ENCODE data around the gene CCDC87.
A peak's percentile ranks its signal among the peaks of the same experiment; 100 is the strongest.
"Not testable (repeated sequence)": the region's sequence is repeated elsewhere in the genome, so short reads cannot be mapped to it uniquely, and the experiment has no call there.

The CCDC87 gene

DNA sequence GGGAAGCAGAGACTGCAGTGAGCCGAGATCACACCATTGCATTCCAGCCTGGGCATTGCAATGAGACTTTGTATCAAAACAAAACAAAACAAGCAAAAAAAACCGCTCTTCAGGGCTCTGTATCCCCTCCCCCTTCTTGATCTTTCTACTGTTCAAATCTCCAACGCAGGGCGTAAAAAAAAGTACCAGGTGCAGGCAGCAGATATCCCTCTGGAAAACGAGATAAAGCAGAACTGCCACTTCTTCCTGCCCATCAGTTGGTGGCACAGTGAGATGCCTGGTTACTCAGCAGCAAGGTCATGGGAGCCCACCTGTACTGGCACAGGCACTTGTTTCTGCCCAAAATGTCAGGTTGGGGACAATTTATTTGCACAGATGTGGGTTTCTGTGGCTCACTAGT, 11.3 kb upstream of the CCDC87 start:
- ATAC-seq (replicated peaks) (no peak), DNase-seq (no peak)
- Mint-ChIP-seq H3K27me3 (no peaks in the 10 kb centered on the region), H3K4me1 (peaks cover 17 to 46% of the 10 kb centered on the region in 2 donors), H3K36me3 (peaks cover 47 to 57% of the 10 kb centered on the region in 2 donors), H3K27ac (no peak overlapping the region), H3K9me3 (no peaks in the 10 kb centered on the region), H3K4me3 (no peak overlapping the region)

DNA sequence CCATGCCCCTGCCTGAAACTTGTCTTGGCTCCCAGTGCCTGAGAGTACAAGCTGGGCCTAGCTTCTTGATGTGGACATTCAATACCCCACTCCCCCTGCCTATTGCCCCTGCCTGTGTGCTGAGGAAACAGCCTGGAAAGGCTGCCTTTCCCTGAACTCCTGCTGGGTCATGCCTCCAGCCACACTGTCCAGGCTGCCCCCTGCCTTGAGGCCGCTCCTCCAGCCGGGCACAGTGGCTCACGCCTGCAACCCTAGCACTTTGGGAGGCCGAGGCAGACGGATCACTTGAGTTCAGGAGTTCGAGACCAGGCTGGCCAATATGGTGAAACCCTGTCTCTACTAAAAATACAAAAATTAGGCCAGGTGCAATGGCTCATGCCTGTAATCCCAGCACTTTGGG, 10.2 kb upstream of the CCDC87 start:
- peaks cover 14 to 41% of the 10 kb centered on the region in 2 donors for H3K4me1 Mint-ChIP-seq
- H3K36me3 Mint-ChIP-seq: peaks cover 45 to 55% of the 10 kb centered on the region in 2 donors
- H3K4me3 Mint-ChIP-seq: no peak overlapping the region
- ATAC-seq (replicated peaks): no peak
- no peaks in the 10 kb centered on the region for H3K9me3 Mint-ChIP-seq
- H3K27me3 Mint-ChIP-seq: no peaks in the 10 kb centered on the region
- no peak overlapping the region for H3K27ac Mint-ChIP-seq
- no peak for DNase-seq

DNA sequence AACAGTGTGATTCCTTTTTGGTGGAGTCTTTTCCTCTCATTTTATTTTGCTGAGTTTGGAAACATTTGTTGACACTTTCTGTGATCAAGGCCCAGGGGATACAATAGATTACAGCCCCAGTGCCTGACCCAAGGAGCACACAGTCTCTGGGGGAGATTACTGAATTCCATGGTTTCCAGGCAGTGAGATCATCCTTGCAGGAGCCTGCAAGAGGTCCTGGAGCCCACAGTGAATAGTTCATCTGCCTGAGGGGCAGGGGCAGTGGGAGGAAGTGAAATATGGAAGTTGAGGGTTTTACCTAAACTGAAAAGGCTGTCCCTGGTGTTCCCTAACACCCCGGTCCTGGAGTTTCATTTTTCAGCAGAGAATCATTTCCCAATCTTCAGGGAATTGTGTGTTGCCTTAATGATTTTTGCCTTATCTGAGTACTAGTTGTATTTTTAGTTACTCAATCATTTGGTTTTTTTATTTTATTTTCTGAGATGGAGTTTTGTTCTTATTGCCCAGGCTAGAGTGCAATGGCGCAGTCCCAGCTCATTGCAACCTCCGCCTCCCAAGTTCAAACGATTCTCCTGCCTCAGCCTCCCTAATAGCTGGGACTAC, 7.9 kb upstream of the CCDC87 start:
- peaks cover 14 to 35% of the 10 kb centered on the region in 2 donors for H3K4me1 Mint-ChIP-seq
- peaks cover 34 to 38% of the 10 kb centered on the region in 2 donors for H3K36me3 Mint-ChIP-seq
- H3K27me3 Mint-ChIP-seq: no peaks in the 10 kb centered on the region
- H3K27ac Mint-ChIP-seq: peak overlapping the region; percentile 31
- no peak overlapping the region for H3K4me3 Mint-ChIP-seq
- ATAC-seq (replicated peaks) (no peak), DNase-seq (no peak)
- H3K9me3 Mint-ChIP-seq: no peaks in the 10 kb centered on the region

DNA sequence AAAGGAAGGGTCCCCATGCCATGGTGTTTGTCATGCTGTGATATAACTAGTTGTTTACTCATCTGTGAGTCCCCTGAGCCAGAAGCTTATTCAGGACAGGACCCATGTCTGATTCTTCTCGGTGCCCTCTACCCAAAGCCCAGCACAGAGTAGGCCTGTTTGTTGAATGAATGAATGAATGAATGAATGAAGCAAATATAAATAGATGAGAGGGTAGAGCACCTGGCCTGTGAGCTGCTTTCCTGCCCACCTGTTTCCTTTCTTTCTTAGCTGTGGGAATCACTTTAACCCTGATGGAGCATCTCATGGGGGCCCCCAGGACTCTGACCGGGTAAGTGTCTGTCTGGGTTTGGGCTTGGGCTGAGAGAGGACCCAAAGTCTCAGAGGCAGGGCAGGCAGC, 7.4 kb upstream of the CCDC87 start:
- DNase-seq (no peak), ATAC-seq (replicated peaks) (no peak)
- Mint-ChIP-seq H3K36me3 (peaks cover 29 to 34% of the 10 kb centered on the region in 2 donors), H3K4me1 (peaks cover 19 to 40% of the 10 kb centered on the region in 2 donors), H3K4me3 (no peak overlapping the region), H3K27me3 (no peaks in the 10 kb centered on the region), H3K9me3 (no peaks in the 10 kb centered on the region), H3K27ac (no peak overlapping the region)

DNA sequence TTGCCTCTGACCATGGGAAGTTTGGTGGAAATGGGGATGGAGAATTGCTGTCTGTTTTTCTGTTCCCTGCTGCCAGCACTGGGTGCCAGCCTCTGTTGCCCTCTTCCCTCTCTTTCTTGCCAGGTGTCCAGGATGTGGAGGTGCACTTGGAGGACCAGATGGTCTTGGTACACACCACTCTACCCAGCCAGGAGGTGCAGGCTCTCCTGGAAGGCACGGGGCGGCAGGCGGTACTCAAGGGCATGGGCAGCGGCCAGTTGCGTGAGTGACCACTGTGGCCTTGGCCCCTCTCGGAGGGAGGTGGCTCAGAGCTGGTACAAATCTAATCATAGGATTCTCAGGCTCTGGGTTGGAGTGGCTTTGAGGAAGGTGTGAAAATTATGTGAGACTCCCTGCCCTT, 6.1 kb upstream of the CCDC87 start:
- no peaks in the 10 kb centered on the region for H3K27me3 Mint-ChIP-seq
- DNase-seq: no peak
- H3K36me3 Mint-ChIP-seq: peaks cover 22% of the 10 kb centered on the region in 2 donors
- no peaks in the 10 kb centered on the region for H3K9me3 Mint-ChIP-seq
- ATAC-seq (replicated peaks): no peak
- H3K4me1 Mint-ChIP-seq: peaks cover 23 to 49% of the 10 kb centered on the region in 2 donors
- no peak overlapping the region for H3K27ac Mint-ChIP-seq
- H3K4me3 Mint-ChIP-seq: no peak overlapping the region

DNA sequence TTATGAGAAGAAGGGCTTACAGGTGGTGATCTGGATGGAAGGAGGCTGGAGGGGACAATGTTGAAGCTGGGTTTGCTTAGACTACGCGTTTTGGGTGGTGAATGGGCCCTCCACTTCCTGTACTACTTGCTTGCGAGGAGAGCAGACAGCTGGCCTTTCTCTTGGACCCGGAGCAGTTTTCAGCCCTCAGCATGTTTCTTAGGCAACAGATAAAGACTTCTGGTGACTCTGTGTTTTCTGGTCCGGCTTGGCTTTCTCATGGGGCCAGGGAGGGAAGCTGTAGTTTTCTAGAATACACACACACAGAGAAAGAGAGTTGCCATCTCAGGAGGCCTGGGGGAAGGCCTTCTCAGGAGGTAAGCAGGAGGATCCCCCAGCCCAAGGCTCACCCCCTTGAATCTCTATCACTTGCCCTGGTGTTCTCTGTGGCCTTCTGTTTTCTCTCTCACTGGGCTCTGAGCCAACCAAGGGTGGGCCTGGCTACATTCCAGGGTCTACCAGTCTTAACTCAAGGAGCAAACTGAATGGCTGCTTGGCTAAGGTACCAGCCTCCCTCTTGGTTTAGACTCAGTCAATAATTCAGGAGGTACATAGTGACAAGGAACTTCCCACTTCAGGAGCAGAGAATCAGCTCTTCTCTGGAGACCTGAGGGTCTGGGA, 2.5 kb upstream of the CCDC87 start:
- H3K27me3 Mint-ChIP-seq: no peaks in the 10 kb centered on the region
- H3K4me1 Mint-ChIP-seq: peaks cover 32 to 50% of the 10 kb centered on the region in 2 donors
- H3K4me3 Mint-ChIP-seq: peak overlapping the region; percentile 69 to 72
- H3K36me3 Mint-ChIP-seq: peaks cover 10 to 11% of the 10 kb centered on the region in 2 donors
- H3K9me3 Mint-ChIP-seq: no peaks in the 10 kb centered on the region
- ATAC-seq (replicated peaks) (peak in 1 of 2 donors; percentile 15), DNase-seq (peak; percentile 7)
- H3K27ac Mint-ChIP-seq: peak overlapping the region; percentile 63

DNA sequence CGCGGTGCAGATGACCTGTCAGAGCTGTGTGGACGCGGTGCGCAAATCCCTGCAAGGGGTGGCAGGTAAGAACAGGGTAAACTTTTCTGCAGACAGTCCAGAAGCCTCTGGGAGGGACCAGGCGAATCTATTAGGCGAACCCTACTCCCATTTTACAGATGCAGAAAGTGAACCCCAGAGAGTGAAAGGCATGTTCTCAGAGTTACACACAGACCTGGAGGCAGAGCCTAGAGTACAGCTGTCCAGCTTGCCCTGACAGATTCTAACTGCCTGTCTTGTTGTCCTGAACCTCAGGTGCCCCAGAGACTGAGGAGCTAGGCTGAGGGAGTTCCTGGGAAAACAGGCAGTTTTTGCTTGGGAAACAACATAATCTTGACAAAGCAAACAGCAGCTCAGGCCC, 787 bp upstream of the CCDC87 start:
- DNase-seq: no peak
- peaks cover 3% of the 10 kb centered on the region in 2 donors for H3K36me3 Mint-ChIP-seq
- H3K4me1 Mint-ChIP-seq: peaks cover 29 to 44% of the 10 kb centered on the region in 2 donors
- no peak for ATAC-seq (replicated peaks)
- H3K9me3 Mint-ChIP-seq: no peaks in the 10 kb centered on the region
- peak overlapping the region; percentile 99 for H3K27ac Mint-ChIP-seq
- no peaks in the 10 kb centered on the region for H3K27me3 Mint-ChIP-seq
- H3K4me3 Mint-ChIP-seq: peak overlapping the region; percentile 98 to 100

DNA sequence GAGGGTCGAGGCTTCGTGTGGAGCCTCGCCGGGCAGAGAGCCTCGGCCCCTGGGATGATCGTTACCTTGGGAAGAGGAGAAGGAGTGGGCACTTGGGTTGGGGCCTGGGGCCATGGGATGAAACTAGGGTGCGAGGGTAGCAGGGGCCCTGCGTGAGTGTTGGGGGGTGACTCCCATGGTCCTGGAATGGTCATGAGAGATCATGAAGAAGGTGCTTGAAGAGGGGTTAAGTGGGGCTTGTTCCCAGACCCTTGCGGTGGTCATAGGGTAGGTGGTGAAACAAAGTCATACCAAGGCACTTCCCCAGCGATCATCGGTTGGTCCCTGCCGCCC, 406 bp upstream of the CCDC87 start:
- peaks cover 3% of the 10 kb centered on the region in 2 donors for H3K36me3 Mint-ChIP-seq
- H3K27ac Mint-ChIP-seq: peak overlapping the region; percentile 99
- peak; percentile 13 to 14 for ATAC-seq (replicated peaks)
- peak overlapping the region; percentile 98 to 100 for H3K4me3 Mint-ChIP-seq
- peaks cover 29 to 44% of the 10 kb centered on the region in 2 donors for H3K4me1 Mint-ChIP-seq
- H3K27me3 Mint-ChIP-seq: no peaks in the 10 kb centered on the region
- no peak for DNase-seq
- no peaks in the 10 kb centered on the region for H3K9me3 Mint-ChIP-seq

DNA sequence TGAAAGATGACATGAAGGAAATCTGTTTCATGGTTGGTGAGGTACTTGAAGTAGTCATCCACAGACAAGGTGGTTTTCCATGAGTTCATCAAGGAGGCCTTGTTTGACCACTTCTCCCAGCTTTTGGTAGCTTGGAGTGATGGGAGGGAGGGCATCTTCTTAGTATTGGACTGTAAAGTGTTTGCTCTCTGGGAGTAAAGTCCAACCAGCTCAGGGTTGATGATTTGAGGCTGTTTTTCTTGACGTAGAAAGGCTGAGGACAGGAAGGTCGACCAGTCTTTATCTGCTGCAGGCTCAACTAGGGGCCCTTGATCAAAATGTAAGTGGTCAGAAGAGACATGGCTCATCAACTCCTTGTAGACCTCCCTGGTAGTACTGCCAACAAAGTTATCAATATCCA, 1.7 kb downstream of the CCDC87 start:
- Mint-ChIP-seq H3K9me3 (no peaks in the 10 kb centered on the region), H3K27me3 (no peaks in the 10 kb centered on the region), H3K36me3 (peaks cover 3% of the 10 kb centered on the region in 2 donors), H3K4me1 (peaks cover 26 to 38% of the 10 kb centered on the region in 2 donors), H3K27ac (no peak overlapping the region), H3K4me3 (no peak overlapping the region)
- DNase-seq (no peak), ATAC-seq (replicated peaks) (no peak)

DNA sequence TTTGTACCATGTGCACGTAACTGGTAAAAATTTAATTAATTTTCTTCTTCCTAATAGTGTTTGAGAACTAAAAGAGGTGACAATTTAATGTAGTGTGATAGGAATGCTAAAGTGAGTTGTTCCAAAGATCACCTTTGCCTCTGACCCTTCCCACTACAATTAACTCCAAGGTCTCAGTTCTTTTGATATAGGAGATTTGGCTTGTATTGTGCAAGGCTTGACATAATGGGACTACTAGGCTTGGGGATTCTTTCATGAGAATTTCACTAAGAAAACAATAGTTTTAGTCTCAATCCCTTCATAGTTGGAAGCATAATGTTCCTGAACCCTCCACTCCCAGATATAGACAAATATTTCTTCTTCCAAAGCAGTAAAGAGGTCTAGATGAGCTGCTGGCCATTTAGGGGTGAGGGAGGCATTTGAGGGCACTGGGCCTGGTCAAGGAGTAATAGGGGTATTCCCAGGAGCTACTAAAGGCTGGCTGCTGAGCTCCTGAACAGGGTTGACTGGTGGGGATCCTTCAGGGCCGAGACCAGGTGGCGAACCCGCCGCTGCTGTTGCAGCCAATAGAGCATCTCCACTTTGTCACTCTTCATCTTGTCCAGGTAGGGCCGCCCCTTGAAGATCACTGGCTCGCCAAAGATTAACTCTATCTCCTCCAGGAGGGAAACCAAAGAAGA, 2.7 kb downstream of the CCDC87 start:
- Mint-ChIP-seq H3K36me3 (peaks cover 3% of the 10 kb centered on the region in 2 donors), H3K4me1 (peaks cover 18 to 27% of the 10 kb centered on the region in 2 donors), H3K27ac (no peak overlapping the region), H3K27me3 (no peaks in the 10 kb centered on the region), H3K4me3 (no peak overlapping the region), H3K9me3 (no peaks in the 10 kb centered on the region)
- ATAC-seq (replicated peaks) (no peak), DNase-seq (no peak)

DNA sequence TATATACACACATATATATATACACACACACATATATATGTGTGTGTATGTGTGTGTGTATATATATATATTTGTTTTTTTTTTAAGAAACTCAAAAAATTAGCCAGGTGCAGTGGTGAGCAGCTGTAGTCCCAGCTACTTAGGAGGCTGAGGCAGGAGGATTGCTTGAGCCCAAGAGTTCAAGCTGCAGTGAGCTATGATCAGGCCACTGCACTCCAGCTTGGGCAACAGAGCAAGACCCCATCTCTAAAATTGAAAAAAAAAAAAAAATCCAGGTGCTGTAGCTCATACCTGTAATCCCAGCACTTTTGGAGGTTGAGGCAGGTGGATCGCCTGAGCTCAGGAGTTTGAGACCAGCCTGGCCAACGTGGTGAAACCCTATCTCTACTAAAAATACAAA, 3.5 kb downstream of the CCDC87 start:
- H3K4me3 Mint-ChIP-seq; ATAC-seq (replicated peaks); H3K36me3 Mint-ChIP-seq; DNase-seq; H3K9me3 Mint-ChIP-seq; H3K27me3 Mint-ChIP-seq; H3K27ac Mint-ChIP-seq: not testable (repeated sequence)
- peaks cover 12 to 19% of the 10 kb centered on the region in 2 donors for H3K4me1 Mint-ChIP-seq

DNA sequence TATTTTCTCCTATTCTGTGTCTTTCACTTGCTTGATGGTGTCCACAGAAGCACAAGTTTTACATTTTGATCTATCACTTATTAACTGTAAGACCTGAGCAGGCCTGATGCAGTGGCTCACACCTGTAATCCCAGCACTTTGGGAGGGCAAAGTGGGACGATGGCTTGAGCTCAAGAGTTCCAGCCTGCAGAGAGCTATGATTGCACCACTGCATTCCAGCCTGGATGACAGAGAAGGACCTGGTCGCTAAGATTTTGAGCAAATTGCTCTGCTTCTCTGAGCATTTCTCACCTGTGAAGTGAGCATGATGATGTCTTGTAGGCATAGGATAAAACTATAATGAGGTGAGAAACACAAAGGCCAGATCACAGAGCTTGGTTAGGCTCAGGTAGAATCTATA, 6.7 kb downstream of the CCDC87 start:
- Mint-ChIP-seq H3K27me3 (no peaks in the 10 kb centered on the region), H3K9me3 (peaks cover 6 to 8% of the 10 kb centered on the region in 2 donors), H3K36me3 (no peaks in the 10 kb centered on the region), H3K4me3 (no peak overlapping the region), H3K27ac (no peak overlapping the region), H3K4me1 (peaks cover 2% of the 10 kb centered on the region in 2 donors)
- ATAC-seq (replicated peaks) (no peak), DNase-seq (no peak)

DNA sequence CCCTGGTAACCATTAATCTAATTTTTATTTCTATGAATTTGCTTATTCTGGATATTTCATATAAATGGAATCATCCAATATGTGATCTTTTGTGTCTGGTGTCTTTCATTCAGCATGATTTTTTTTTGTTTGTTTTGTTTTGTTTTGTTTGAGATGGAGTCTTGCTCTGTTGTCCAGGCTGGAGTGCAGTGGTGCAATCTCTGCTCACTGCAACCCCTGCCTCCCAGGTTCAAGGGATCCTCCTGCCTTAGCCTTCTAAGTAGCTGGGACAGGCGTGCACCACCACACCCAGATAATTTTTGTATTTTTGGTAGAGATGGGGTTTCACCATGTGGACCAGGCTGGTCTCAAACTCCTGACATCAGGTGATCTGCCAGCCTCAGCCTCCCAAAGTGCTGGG, 7.4 kb downstream of the CCDC87 start:
- not testable (repeated sequence) for H3K9me3 Mint-ChIP-seq; ATAC-seq (replicated peaks); H3K27ac Mint-ChIP-seq; H3K36me3 Mint-ChIP-seq; H3K27me3 Mint-ChIP-seq; DNase-seq; H3K4me1 Mint-ChIP-seq; H3K4me3 Mint-ChIP-seq

DNA sequence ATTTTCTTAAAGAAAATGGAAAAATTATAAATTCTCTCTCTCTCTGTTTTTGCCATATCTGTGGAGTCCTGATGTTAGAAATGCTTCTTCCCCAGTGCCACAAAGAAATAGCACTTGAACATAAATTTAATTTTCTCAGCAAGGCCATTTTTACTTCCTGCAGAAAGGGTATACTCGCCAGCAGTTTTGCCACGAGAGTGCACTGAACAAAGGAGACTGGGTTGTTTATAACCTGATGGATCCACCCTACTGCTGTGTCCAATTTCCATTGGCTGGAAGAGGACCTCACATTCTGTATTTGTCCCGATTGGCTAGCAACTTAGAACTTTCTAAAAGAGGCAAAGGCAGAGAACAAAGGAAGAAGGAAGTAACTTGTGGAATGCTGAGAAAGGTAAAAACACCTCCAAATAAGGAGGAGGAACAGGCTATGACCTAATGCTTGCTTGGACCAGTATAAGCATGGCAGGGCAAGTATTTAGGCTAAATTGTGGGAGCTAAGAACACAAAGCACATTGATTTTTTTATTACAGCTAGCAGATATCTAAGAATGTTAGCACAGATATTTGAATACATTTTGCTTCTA, 10.2 kb downstream of the CCDC87 start:
- peaks cover 12 to 15% of the 10 kb centered on the region in 2 donors for H3K4me1 Mint-ChIP-seq
- not testable (repeated sequence) for H3K9me3 Mint-ChIP-seq; H3K4me3 Mint-ChIP-seq; H3K27me3 Mint-ChIP-seq; H3K36me3 Mint-ChIP-seq; H3K27ac Mint-ChIP-seq; ATAC-seq (replicated peaks); DNase-seq

Measured in stimulated activated naive B cell treated with anti-CD40 and anti-IgM and Interleukin-4, amounts not matched to agents 10 μg/mL and 1 μg/mL and 100 μg/mL, for 72 hours (primary cell).